ENCODE results near the gene MAGED4.
"Not testable (repeated sequence)": the region's sequence is repeated elsewhere in the genome, so short reads cannot be mapped to it uniquely, and the experiment has no call there.

MAGED4 gene

GRCh38 chrX:52184440-52185077, at the start of gene MAGED4:
Gene MAGED4 (plus strand): TSS chrX:52184888. CDS start chrX:52185923, 1,035 bp downstream.
- DNase-seq (ENCODE audit: low read depth) = not testable (repeated sequence)

- no peak for DNase-seq (ENCODE audit: low read depth)
Observed at GRCh38 chrX:52138830-52139544, 45.7 kb upstream of the MAGED4 start.

GRCh38 chrX:52139545-52139895, 45.2 kb upstream of the MAGED4 start:
- no peak for DNase-seq (ENCODE audit: low read depth)

GRCh38 chrX:52140020-52140419, 44.7 kb upstream of the MAGED4 start:
- DNase-seq (ENCODE audit: low read depth) = no peak

- DNase-seq (ENCODE audit: low read depth) = not testable (repeated sequence)
Observed at GRCh38 chrX:52150667-52151066, 34.0 kb upstream of the MAGED4 start.

GRCh38 chrX:52160140-52160539, 24.5 kb upstream of the MAGED4 start:
- not testable (repeated sequence) for DNase-seq (ENCODE audit: low read depth)

- no peak for DNase-seq (ENCODE audit: low read depth)
Observed at GRCh38 chrX:52166840-52167239, 17.8 kb upstream of the MAGED4 start.

GRCh38 chrX:52171055-52171454, 13.6 kb upstream of the MAGED4 start:
- DNase-seq (ENCODE audit: low read depth) = not testable (repeated sequence)

GRCh38 chrX:52185078-52185453, 378 bp downstream of the MAGED4 start:
- not testable (repeated sequence) for DNase-seq (ENCODE audit: low read depth)

GRCh38 chrX:52211405-52211804, 26.7 kb downstream of the MAGED4 start:
- DNase-seq (ENCODE audit: low read depth) = not testable (repeated sequence)

- no peak for DNase-seq (ENCODE audit: low read depth)
Observed at GRCh38 chrX:52213276-52213675, 28.6 kb downstream of the MAGED4 start.

GRCh38 chrX:52216541-52216940, 31.9 kb downstream of the MAGED4 start:
- no peak for DNase-seq (ENCODE audit: low read depth)

- DNase-seq (ENCODE audit: low read depth) = no peak
Observed at GRCh38 chrX:52217494-52218160, 32.9 kb downstream of the MAGED4 start.

GRCh38 chrX:52220936-52221335, 36.2 kb downstream of the MAGED4 start:
- no peak for DNase-seq (ENCODE audit: low read depth)
